ENCODE measurements around the gene GLDN. TPM values are rescaled to one million over a fixed set of nuclear protein-coding genes. Genes with fewer than 3 reads are reported as not detected.

GLDN gene
- total and polyA plus RNA-seq, 11 donors, result 1.1 to 15.3 (median 10.3) TPM

- Histone ChIP-seq H3K4me3 (no peak overlapping the region), H3K4me1 (peaks cover 0 to 25% (median 0%) of the 10 kb centered on the region in 12 donors), H3K27me3 (no peaks in the 10 kb centered on the region), H3K27ac (peak overlapping the region in 1 of 12 donors; percentile 13), H3K36me3 (no peaks in the 10 kb centered on the region), H3K9me3 (no peaks in the 10 kb centered on the region)
- ATAC-seq (peak; percentile 41 to 68 (median 57)), DNase-seq (peak in 2 of 5 donors; percentile 29 to 55)
- no peak for TF ChIP-seq POLR2A (IDR thresholded peaks at IDR 0.05)
- TF ChIP-seq CTCF (IDR thresholded peaks at IDR 0.05), result no peak
- intact Hi-C loops (cut with DNase I), result no loop called here
- WGBS, 4 donors, result 53 to 76% (median 62%) methylated on average over 3 of the region's 3 CpGs
These were observed 25.5 kb downstream of the GLDN start for GRCh38 chr15:51366920-51367319.

DNA sequence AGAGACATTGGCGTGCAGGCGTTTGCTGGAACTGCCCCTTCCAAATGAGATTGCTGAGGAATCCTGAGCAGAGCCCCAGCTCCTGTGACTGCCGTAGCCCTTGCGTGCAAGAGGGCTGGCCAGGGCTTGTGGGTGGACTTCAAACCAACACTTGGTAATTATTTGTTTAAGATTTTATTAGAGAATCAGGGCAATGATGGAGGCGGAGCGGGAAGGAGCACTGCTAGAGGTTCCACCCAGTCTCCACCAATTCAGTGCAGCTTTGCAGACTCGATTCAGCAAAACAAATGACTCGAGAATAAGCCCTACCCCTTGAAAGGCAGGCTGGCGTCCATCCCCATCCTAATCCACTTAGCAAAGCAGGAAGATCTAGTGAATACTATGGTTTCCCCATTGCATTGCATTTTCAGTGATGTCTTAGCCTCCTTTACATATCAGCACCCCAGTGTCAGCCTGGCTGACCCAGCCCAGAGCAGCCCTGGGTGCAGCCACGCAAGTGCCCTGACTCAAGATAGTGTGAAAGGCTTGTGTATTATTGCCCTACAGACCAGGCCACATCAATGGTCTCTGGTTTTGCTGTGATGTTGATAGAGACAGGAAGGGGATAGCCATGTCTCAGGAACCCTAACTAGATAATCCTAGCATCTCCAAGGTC is 26.0 kb downstream of the GLDN start:
- intact Hi-C loops (cut with DNase I), result no loop called here

GRCh38 chr15:51368307-51368706 is 26.9 kb downstream of the GLDN start:
- ATAC-seq, result peak in 1 of 4 donors; percentile 38
- H3K27ac ChIP-seq, result peak overlapping the region in 1 of 12 donors; percentile 37

More for the DNA sequence above, 26.0 kb downstream of the GLDN start:
- DNase-seq (peak in 1 of 5 donors; percentile 36), ATAC-seq (peak; percentile 30 to 53 (median 44))
- Histone ChIP-seq H3K36me3 (no peaks in the 10 kb centered on the region), H3K27me3 (no peaks in the 10 kb centered on the region), H3K4me3 (no peak overlapping the region), H3K27ac (peak overlapping the region in 2 of 12 donors; percentile 13 to 37), H3K9me3 (no peaks in the 10 kb centered on the region), H3K4me1 (peaks cover 0 to 25% (median 0%) of the 10 kb centered on the region in 12 donors)
- TF ChIP-seq CTCF (IDR thresholded peaks at IDR 0.05), result no peak
- no peak for TF ChIP-seq POLR2A (IDR thresholded peaks at IDR 0.05)
- 67 to 84% (median 80%) methylated on average over 10 of the region's 10 CpGs for WGBS, 4 donors

More at GRCh38 chr15:51368307-51368706, 26.9 kb downstream of the GLDN start:
- H3K9me3 ChIP-seq, result no peaks in the 10 kb centered on the region
- intact Hi-C loops (cut with DNase I), result no loop called here
- 80 to 83% (median 81%) methylated on average over 6 of the region's 6 CpGs for WGBS, 4 donors
- no peaks in the 10 kb centered on the region for H3K36me3 ChIP-seq
- H3K4me1 ChIP-seq, result peaks cover 0 to 25% (median 0%) of the 10 kb centered on the region in 12 donors
- peak in 1 of 5 donors; percentile 42 for DNase-seq
- no peak overlapping the region for H3K4me3 ChIP-seq
- no peaks in the 10 kb centered on the region for H3K27me3 ChIP-seq
- no peak for TF ChIP-seq CTCF (IDR thresholded peaks at IDR 0.05)
- no peak for TF ChIP-seq POLR2A (IDR thresholded peaks at IDR 0.05)
